Left lung (tissue), 10 donors: ENCODE measurements around the gene RAB7A. TPM values are rescaled to one million over a fixed set of nuclear protein-coding genes. Genes with fewer than 3 reads are reported as not detected.

Experiments
- ATAC-seq: fragments of 200-7000 bp; cut with Tn5 transposase; one replicate; pipeline ENCODE4 v1.9.1; 2020; ENCODE audit warnings: moderate library complexity
- DNase-seq, 4 donors: peaks; one replicate each; pipeline ENCODE4 v3.0.0-alpha.2; 2013 to 2020
- H3K27ac ChIP-seq, 2 donors: fragments of 200-600 bp; sonication (generic) in 1 of 2; one replicate each; pipeline versions ENCODE4 v1.5.0 to v1.8.0; 2020 to 2021
- H3K27me3 ChIP-seq, 2 donors: fragments of 200-600 bp; sonication (generic) in 1 of 2; one replicate each; pipeline versions ENCODE4 v1.5.0 to v1.8.0; 2020 to 2021
- H3K36me3 ChIP-seq, 2 donors: fragments of 200-600 bp; sonication (generic) in 1 of 2; one replicate each; pipeline versions ENCODE4 v1.5.0 to v1.8.0; 2020 to 2021
- H3K4me1 ChIP-seq, 2 donors: fragments of 200-600 bp; one replicate each; pipeline ENCODE4 v1.8.0; 2021
- H3K4me3 ChIP-seq, 2 donors: fragments of 200-600 bp; sonication (generic) in 1 of 2; one replicate each; pipeline versions ENCODE4 v1.5.0 to v1.8.0; 2020 to 2021; ENCODE audit warnings: mild to moderate bottlenecking in 1 of 2
- H3K9me3 ChIP-seq, 2 donors: fragments of 200-600 bp; sonication (generic) in 1 of 2; one replicate each; pipeline versions ENCODE4 v1.5.0 to v1.8.0; 2020 to 2021
- CTCF ChIP-seq, 2 donors: fragments of 200-600 bp; sonication (generic) in 1 of 2; IDR thresholded peaks; one replicate each; pipeline versions ENCODE4 v1.5.0 to v1.8.0; 2021; ENCODE audit warnings: antibody characterized with exemption in 2 of 2
- intact Hi-C, 2 donors: fragments of 100-400 bp; cut with DNase I; formaldehyde crosslinking; loops; one replicate each; pipeline versions ENCODE4 v1.11.2 to v1.14.2; 2022
- polyA plus RNA-seq, 6 donors: library from polyadenylated mRNA; unstranded; fragments of 120-200 nt; gene quantifications; one replicate each; pipeline ENCODE4 v1.2.1, GENCODE V29; 2013; ENCODE audit not compliant: insufficient read length in 6 of 6
- total RNA-seq, 2 donors: library from RNA; stranded (reverse); fragmentation: NEBNext Ultra II Directional; extraction: Animal tissue kit (Norgen Biotek cat#: 25700); gene quantifications; one replicate each; pipeline ENCODE4 v1.2.1, GENCODE V29; 2021
- donor health status: DM: no; HTN: yes; CAD: no.
- donor health status: DM: no; HTN: no; CAD: no.

Gene RAB7A
- total and polyA plus RNA-seq, 8 donors = 162 to 336 (median 195) TPM

DNA sequence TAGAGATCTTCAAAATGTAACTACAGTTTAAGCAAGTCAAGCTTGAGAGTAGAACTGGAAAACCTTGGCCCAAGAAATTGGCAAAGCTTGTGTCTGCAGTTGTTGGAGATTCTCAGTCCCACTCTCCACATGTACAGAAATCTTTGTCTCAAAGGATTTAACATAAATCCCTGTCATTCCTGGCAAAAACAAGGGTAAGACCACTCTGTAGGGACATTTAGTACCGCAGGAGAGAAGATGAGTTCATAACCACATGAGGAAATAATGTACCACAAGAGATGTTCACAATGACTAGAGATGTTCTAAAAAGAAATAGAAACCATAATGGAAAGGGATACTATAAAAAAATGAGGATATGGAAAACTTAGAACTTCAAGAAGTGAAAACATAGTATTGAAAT lies 73.7 kb downstream of the RAB7A start:
- ATAC-seq (no peak), DNase-seq (no peak)
- TF ChIP-seq CTCF (IDR thresholded peaks at IDR 0.05) = no peak
- Histone ChIP-seq H3K9me3 (no peaks in the 10 kb centered on the region), H3K27ac (no peak overlapping the region), H3K36me3 (peaks cover 0 to 53% of the 10 kb centered on the region in 2 donors), H3K4me3 (no peak overlapping the region), H3K27me3 (no peaks in the 10 kb centered on the region), H3K4me1 (peaks cover 7 to 52% of the 10 kb centered on the region in 2 donors)
- intact Hi-C loops = no loop called here

DNA sequence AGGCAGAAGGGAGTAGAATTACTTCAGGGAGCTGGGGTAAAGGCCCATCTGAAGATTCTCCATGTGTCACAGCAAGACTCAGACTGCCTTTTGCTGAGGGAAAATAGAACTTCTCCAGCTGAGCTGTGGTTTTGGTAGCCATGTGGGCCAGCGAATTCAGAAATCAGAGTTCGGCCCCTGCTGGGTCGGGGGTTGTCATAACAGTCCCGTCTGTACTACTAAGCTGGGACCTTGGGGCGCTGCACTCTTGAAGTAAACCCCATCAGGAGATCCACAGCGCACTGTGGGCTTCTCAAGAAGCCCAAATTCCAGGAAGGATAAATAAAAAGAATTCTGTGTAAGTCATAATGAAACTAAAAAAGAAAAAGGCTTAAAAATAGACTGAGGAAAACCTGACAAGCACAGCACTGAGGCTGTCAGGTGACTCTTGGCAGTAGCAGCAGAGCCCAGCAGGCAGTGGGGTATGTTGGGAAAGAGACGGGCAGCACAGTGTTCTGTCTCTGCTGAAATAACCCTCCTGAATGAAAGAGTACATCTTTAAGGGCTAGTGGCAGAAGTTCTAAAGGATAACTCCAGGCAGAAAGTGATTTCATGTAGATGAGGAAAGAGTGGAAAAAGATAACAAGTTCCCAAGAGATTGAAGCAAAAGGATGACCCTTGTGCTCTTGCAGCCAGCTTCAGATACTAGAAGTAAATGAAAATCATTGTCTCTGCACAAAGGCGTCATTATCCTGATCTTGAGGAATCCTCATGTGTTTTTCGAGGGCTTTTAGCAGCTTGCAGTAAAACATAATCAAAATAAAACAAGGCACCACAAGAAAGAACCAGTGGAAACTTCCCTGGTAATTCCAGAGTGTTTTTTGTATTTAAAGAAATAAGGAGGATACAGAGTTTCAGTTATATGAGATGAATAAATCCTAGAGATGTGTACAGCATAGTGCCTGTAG lies 74.5 kb downstream of the RAB7A start:
- DNase-seq (no peak), ATAC-seq (no peak)
- TF ChIP-seq CTCF (IDR thresholded peaks at IDR 0.05) = no peak
- no peak overlapping the region for H3K4me3 ChIP-seq
- peaks cover 7 to 52% of the 10 kb centered on the region in 2 donors for H3K4me1 ChIP-seq
- intact Hi-C loops = no loop called here
- H3K36me3 ChIP-seq = peaks cover 0 to 53% of the 10 kb centered on the region in 2 donors
- H3K27me3 ChIP-seq = no peaks in the 10 kb centered on the region
- H3K9me3 ChIP-seq = no peaks in the 10 kb centered on the region
- no peak overlapping the region for H3K27ac ChIP-seq

GRCh38 chr3:128801779-128802380 lies 75.9 kb downstream of the RAB7A start:
- H3K27ac ChIP-seq = peak overlapping the region in 1 of 2 donors; percentile 2
- H3K4me3 ChIP-seq = no peak overlapping the region
- intact Hi-C loops = no loop called here
- H3K36me3 ChIP-seq = peaks cover 0 to 51% of the 10 kb centered on the region in 2 donors
- DNase-seq (no peak), ATAC-seq (no peak)
- no peak for TF ChIP-seq CTCF (IDR thresholded peaks at IDR 0.05)
- H3K27me3 ChIP-seq = no peaks in the 10 kb centered on the region
- peaks cover 7 to 65% of the 10 kb centered on the region in 2 donors for H3K4me1 ChIP-seq
- no peaks in the 10 kb centered on the region for H3K9me3 ChIP-seq

DNA sequence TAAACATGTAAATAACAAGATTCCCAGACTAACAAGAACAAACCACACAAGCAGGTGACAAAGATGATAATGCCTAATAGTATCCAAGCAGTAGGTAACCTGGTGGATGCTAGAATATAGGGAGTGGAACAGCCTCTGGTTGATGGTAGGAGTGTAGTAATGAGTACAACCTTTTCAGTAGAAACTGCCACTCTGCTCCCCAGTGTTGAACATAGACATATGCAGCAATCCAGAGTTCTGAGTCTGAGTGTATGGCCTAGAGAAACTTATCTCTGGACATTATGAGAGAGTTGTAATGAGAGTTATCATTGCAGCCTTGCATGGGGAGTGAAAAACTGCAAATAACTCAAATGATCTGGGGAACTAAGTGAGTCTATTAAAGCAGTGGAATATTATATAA lies 77.3 kb downstream of the RAB7A start:
- peaks cover 7 to 77% of the 10 kb centered on the region in 2 donors for H3K4me1 ChIP-seq
- H3K9me3 ChIP-seq = no peaks in the 10 kb centered on the region
- ATAC-seq (no peak), DNase-seq (no peak)
- H3K4me3 ChIP-seq = no peak overlapping the region
- no peaks in the 10 kb centered on the region for H3K27me3 ChIP-seq
- H3K27ac ChIP-seq = peak overlapping the region in 1 of 2 donors; percentile 83
- intact Hi-C loops = no loop called here
- TF ChIP-seq CTCF (IDR thresholded peaks at IDR 0.05) = no peak
- peaks cover 0 to 51% of the 10 kb centered on the region in 2 donors for H3K36me3 ChIP-seq
